Large intestine (tissue), 1 donor: ENCODE measurements around the gene VN1R2. TPM values are rescaled to one million over a fixed set of nuclear protein-coding genes. Genes with fewer than 3 reads are reported as not detected.

Source experiments
- polyA plus RNA-seq: library from polyadenylated mRNA; unstranded; fragments of 120-200 nt; gene quantifications from one replicate; pipeline ENCODE4 v1.2.1, GENCODE V29; 2013

Gene VN1R2
- polyA plus RNA-seq, 1 donor: 0.03 TPM

Other genes starting within 250 kb of the VN1R2 start
- gene ERVV-1, start 244.4 kb upstream of the VN1R2 start, polyA plus RNA-seq: 0.03 TPM
- gene ERVV-2, start 213.6 kb upstream of the VN1R2 start, polyA plus RNA-seq: not detected
- gene ZNF160, start 154.9 kb upstream of the VN1R2 start, polyA plus RNA-seq: 115 TPM
- 38.0 TPM for gene ZNF415, start 125.4 kb upstream of the VN1R2 start, polyA plus RNA-seq
- gene ZNF347, start 99.2 kb upstream of the VN1R2 start, polyA plus RNA-seq: 14.8 TPM
- gene ZNF665, start 64.9 kb upstream of the VN1R2 start, polyA plus RNA-seq: 6.3 TPM
- 27.8 TPM for gene ZNF677, start 3.4 kb upstream of the VN1R2 start, polyA plus RNA-seq
- not detected for gene VN1R4, start 9.4 kb downstream of the VN1R2 start, polyA plus RNA-seq
- 6.5 TPM for gene ZNF845, start 75.5 kb downstream of the VN1R2 start, polyA plus RNA-seq
- 15.4 TPM for gene ZNF525, start 107.4 kb downstream of the VN1R2 start, polyA plus RNA-seq
- 11.7 TPM for gene ZNF765, start 136.9 kb downstream of the VN1R2 start, polyA plus RNA-seq
- 15.6 TPM for gene ZNF761, start 173.7 kb downstream of the VN1R2 start, polyA plus RNA-seq
- gene ZNF813, start 209.4 kb downstream of the VN1R2 start, polyA plus RNA-seq: 6.0 TPM